OCI-M2 (cell line): ENCODE measurements around the gene AHSA1.

ENCODE experiments used
- DNase-seq: peaks from one replicate; lab custom pipeline; 2025; ENCODE audit not compliant: unreplicated experiment; lab: John Stamatoyannopoulos, UW

Gene AHSA1

GRCh38 chr14:77507762-77508161 is 49.9 kb downstream of the AHSA1 start:
- DNase-seq: no peak

GRCh38 chr14:77508249-77508648 is 50.4 kb downstream of the AHSA1 start:
- DNase-seq: no peak

DNA sequence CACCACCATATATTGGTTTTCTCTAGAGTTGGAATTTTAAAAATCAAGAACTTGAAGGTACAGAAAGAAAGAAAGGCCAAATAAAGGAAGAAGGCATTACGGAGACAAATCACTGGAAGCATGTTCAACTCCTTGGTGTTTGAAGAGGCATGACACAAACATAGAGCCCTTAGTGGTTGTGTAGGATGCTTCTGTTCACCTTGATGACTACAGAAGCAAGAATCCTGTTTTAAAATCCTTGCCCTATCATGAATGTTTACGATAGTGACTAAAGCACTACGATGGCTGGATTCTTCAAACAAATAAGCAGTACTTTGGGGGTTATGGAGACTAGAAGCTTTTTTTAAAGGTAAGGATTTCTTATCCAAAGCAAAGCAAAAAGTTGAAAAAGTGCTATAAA is 51.0 kb downstream of the AHSA1 start:
- no peak for DNase-seq

GRCh38 chr14:77509366-77509765 is 51.5 kb downstream of the AHSA1 start:
- DNase-seq: no peak

DNA sequence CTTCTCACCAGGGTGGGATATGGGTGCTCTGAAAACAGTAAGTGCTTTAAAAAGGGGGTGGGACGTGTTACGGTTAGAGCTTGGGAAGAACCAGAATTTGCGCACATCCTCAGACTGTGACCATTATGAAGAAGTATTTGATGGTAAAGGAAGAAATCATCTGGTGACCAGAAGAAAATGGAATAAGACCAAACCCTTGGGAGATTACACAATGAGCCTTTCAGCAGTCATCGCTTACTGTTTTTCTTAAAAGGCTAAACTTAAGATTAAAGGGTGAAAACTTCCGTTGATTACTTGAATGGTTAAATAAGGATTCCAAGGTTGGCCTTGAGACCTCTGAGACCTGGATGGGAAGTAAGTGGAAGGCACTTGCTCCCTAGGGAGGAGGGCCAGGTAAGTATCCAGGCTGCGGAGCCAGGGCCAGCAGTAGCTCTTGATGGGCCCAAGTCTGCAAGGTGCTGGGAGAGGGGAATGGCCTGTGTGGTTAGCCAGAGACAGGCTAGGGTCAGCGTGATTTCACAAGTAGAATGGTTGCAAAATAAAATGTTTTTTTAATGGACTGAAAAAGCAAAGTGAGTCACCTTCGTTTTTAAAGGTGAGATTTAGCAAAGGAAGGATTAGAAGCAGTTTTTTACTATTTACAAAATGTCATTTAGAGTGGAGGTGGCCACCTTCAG is 53.7 kb downstream of the AHSA1 start:
- DNase-seq: no peak

DNA sequence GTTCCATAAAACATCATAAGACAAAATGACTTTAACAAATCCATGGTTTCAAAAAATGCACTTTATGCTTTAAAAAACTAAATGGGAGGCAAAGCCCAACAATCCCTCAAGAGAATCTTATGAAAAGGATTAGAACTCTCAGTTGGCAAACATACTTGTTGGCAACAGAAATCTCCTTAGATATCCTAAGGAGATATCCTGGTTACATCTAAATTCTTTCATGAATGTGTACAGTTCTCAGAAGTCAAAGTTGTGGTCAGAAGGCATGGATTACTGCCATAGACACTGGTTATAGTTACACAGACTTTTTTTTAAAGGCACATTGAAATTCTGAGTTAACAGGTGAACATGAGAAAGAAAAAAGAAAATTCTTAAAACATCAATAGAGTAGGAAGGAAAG is 58.2 kb downstream of the AHSA1 start:
- DNase-seq: no peak
